KMS-11 (cell line): Measurements from ENCODE around the gene LHFPL3.

Experiments
- H2AFZ ChIP-seq: fragments of 200-600 bp; sonication (generic); 2 replicates; pipeline ENCODE4 v1.6.1; 2016; ENCODE audit warnings: antibody characterized with exemption, mixed run types, low read depth
- H3K27ac ChIP-seq: fragments of 200-600 bp; sonication (generic); 2 replicates; pipeline ENCODE4 v1.6.1; 2016; ENCODE audit warnings: mild to moderate bottlenecking, mixed run types
- H3K27me3 ChIP-seq: fragments of 200-600 bp; sonication (generic); 2 replicates; pipeline ENCODE4 v1.6.1; 2017; ENCODE audit warnings: mild to moderate bottlenecking, low read depth, mixed run types, moderate library complexity; ENCODE audit not compliant: insufficient read depth
- H3K36me3 ChIP-seq: fragments of 200-600 bp; sonication (generic); 2 replicates; pipeline ENCODE4 v1.6.1; 2017; ENCODE audit warnings: mild to moderate bottlenecking, mixed run types; ENCODE audit not compliant: insufficient read depth
- H3K4me1 ChIP-seq: fragments of 200-600 bp; sonication (generic); 2 replicates; pipeline ENCODE4 v1.6.1; 2016; ENCODE audit warnings: mild to moderate bottlenecking, low read depth, mixed run types; ENCODE audit not compliant: poor library complexity, severe bottlenecking
- H3K4me2 ChIP-seq: fragments of 200-600 bp; sonication (generic); 2 replicates; pipeline ENCODE4 v1.7.0; 2016; ENCODE audit warnings: mild to moderate bottlenecking, mixed run types
- H3K4me3 ChIP-seq: fragments of 200-600 bp; sonication (generic); IDR thresholded peaks from 2 replicates; pipeline ENCODE4 v1.6.1; 2017; ENCODE audit warnings: low read depth, low read length, mixed read lengths; ENCODE audit not compliant: insufficient read depth
- H3K79me2 ChIP-seq: fragments of 200-600 bp; sonication (generic); 2 replicates; pipeline ENCODE4 v1.6.1; 2016; ENCODE audit warnings: low read depth, mixed run types; ENCODE audit not compliant: insufficient read depth
- H3K9ac ChIP-seq: fragments of 200-600 bp; sonication (generic); 2 replicates; pipeline ENCODE4 v1.6.1; 2016; ENCODE audit warnings: mild to moderate bottlenecking, mixed run types
- H4K20me1 ChIP-seq: fragments of 200-600 bp; sonication (generic); 2 replicates; pipeline ENCODE4 v1.6.1; 2016; ENCODE audit warnings: mild to moderate bottlenecking, mixed run types; ENCODE audit not compliant: insufficient read depth
- CTCF ChIP-seq: fragments of 200-600 bp; sonication (generic); conservative IDR thresholded peaks from 2 replicates; pipeline ENCODE4 v1.6.1; 2017; ENCODE audit warnings: low read depth, mild to moderate bottlenecking, antibody characterized with exemption, low read length, moderate library complexity, mixed read lengths

Gene LHFPL3

GRCh38 chr7:104820836-104821535 lies 492.6 kb downstream of the LHFPL3 start:
- no peaks in the 10 kb centered on the region for H3K36me3 ChIP-seq
- H3K4me1 ChIP-seq: peaks cover 9% of the 10 kb centered on the region
- no peak overlapping the region for H2AFZ ChIP-seq
- no peaks in the 10 kb centered on the region for H3K79me2 ChIP-seq
- H3K27me3 ChIP-seq: no peaks in the 10 kb centered on the region
- H3K4me3 ChIP-seq: no peak overlapping the region
- no peak overlapping the region for H3K9ac ChIP-seq
- H3K27ac ChIP-seq: no peak overlapping the region
- no peak for TF ChIP-seq CTCF
- H3K4me2 ChIP-seq: no peak overlapping the region
- H4K20me1 ChIP-seq: no peaks in the 10 kb centered on the region

GRCh38 chr7:104823177-104823576 lies 494.8 kb downstream of the LHFPL3 start:
- Histone ChIP-seq H3K4me1 (no peaks in the 10 kb centered on the region), H3K4me3 (no peak overlapping the region), H3K79me2 (no peaks in the 10 kb centered on the region), H3K27me3 (no peaks in the 10 kb centered on the region), H3K36me3 (no peaks in the 10 kb centered on the region), H2AFZ (no peak overlapping the region), H4K20me1 (no peaks in the 10 kb centered on the region), H3K4me2 (no peak overlapping the region), H3K9ac (no peak overlapping the region), H3K27ac (no peak overlapping the region)
- TF ChIP-seq CTCF: no peak

- H3K27ac ChIP-seq: no peak overlapping the region
- H3K79me2 ChIP-seq: no peaks in the 10 kb centered on the region
- TF ChIP-seq CTCF: no peak
Observed at GRCh38 chr7:104825099-104825498, 496.7 kb downstream of the LHFPL3 start.

GRCh38 chr7:104826135-104826534 lies 497.7 kb downstream of the LHFPL3 start:
- Histone ChIP-seq H3K4me2 (no peak overlapping the region), H3K27ac (no peak overlapping the region), H3K36me3 (no peaks in the 10 kb centered on the region), H3K4me1 (no peaks in the 10 kb centered on the region), H4K20me1 (no peaks in the 10 kb centered on the region), H3K79me2 (no peaks in the 10 kb centered on the region), H3K27me3 (no peaks in the 10 kb centered on the region), H2AFZ (no peak overlapping the region), H3K9ac (no peak overlapping the region), H3K4me3 (no peak overlapping the region)
- TF ChIP-seq CTCF: no peak

More at GRCh38 chr7:104825099-104825498, 496.7 kb downstream of the LHFPL3 start:
- Histone ChIP-seq H3K9ac (no peak overlapping the region), H3K36me3 (no peaks in the 10 kb centered on the region), H3K27me3 (no peaks in the 10 kb centered on the region), H3K4me3 (no peak overlapping the region), H2AFZ (no peak overlapping the region), H3K4me2 (no peak overlapping the region), H4K20me1 (no peaks in the 10 kb centered on the region), H3K4me1 (no peaks in the 10 kb centered on the region)
